Adrenal gland (tissue), 12 donors: ENCODE data around the gene CDH5. TPM values are rescaled to one million over a fixed set of nuclear protein-coding genes. Genes with fewer than 3 reads are reported as not detected.

Experiments used
- DNase-seq, 7 donors: peaks; one replicate each; pipeline ENCODE4 v3.0.0-alpha.2; 2019 to 2020
- H3K27ac ChIP-seq, 5 donors: fragments of 200-600 bp; sonication (generic) in 4 of 5; 1 replicate in 3 of 5; 2 replicates in 2 of 5; pipeline versions ENCODE4 v1.5.1 to v1.8.0; 2016 to 2020; ENCODE audit warnings: mild to moderate bottlenecking in 1 of 5
- H3K27me3 ChIP-seq: fragments of 200-600 bp; 2 replicates; pipeline ENCODE4 v1.8.0; 2021
- H3K36me3 ChIP-seq, 2 donors: fragments of 200-600 bp; replicated peaks in 1 of 2; 1 replicate in 1 of 2; 2 replicates in 1 of 2; pipeline versions ENCODE4 v1.5.1 to v1.8.0; 2018 to 2022
- H3K4me1 ChIP-seq, 2 donors: fragments of 200-600 bp; replicated peaks in 1 of 2; 1 replicate in 1 of 2; 2 replicates in 1 of 2; pipeline versions ENCODE4 v1.5.1 to v1.8.0; 2018 to 2021
- H3K4me3 ChIP-seq, 4 donors: fragments of 200-600 bp; sonication (generic) in 3 of 4; one replicate each; pipeline ENCODE4 v1.5.1; 2016 to 2018
- H3K9me3 ChIP-seq, 3 donors: fragments of 200-600 bp; sonication (generic) in 1 of 3; replicated peaks in 1 of 3; 1 replicate in 2 of 3; 2 replicates in 1 of 3; pipeline versions ENCODE4 v1.5.1 to v1.8.0; 2016 to 2021
- CTCF ChIP-seq, 6 experiments: fragments of 450-650 bp in 4 of 6; fragments of 200-600 bp in 2 of 6; sonication (generic) in 1 of 6; IDR thresholded peaks; 1 replicate in 5 of 6; 2 replicates in 1 of 6; pipeline versions ENCODE4 v1.5.1 to v1.8.0; 2016 to 2021; ENCODE audit warnings: antibody characterized with exemption in 6 of 6, mild to moderate bottlenecking in 2 of 6, moderate library complexity in 1 of 6
- POLR2A ChIP-seq, 2 donors: fragments of 450-650 bp; IDR thresholded peaks; one replicate each; pipeline ENCODE4 v1.6.1; 2017; ENCODE audit warnings: antibody characterized with exemption in 2 of 2, mild to moderate bottlenecking in 2 of 2, moderate library complexity in 1 of 2
- WGBS, 4 donors: extraction: QIAGEN DNeasy Blood & Tissue Kit in 2 of 4; methylation state at CpG; one replicate each; pipeline versions ENCODE4 v1.1.5 to v1.1.7; 2013 to 2017; 5-methylcytosine and 5-hydroxymethylcytosine counted together
- intact Hi-C, 2 donors: fragments of 100-400 bp; cut with DNase I; formaldehyde crosslinking; loops; one replicate each; pipeline versions ENCODE4 v1.14.1 to v1.15.0; 2022 to 2023
- polyA plus RNA-seq, 3 donors: library from polyadenylated mRNA; stranded (reverse); fragments of 200-250 nt in 2 of 3; fragments of 350-450 nt in 1 of 3; fragmentation: Illumina TruSeq in 1 of 3; extraction: RNeasy Lipid Tissue Mini Kit (QIAGEN cat#74804) in 1 of 3; gene quantifications; one replicate each; pipeline ENCODE4 v1.2.3, GENCODE V29; 2013 to 2014
- total RNA-seq, 9 donors: library from RNA; depleted of rRNA in 4 of 9; stranded (reverse); fragments of >200 nt in 4 of 9; fragments of 120-200 nt in 1 of 9; fragmentation: NEBNext Ultra II Directional in 1 of 9; extraction: Animal tissue kit (Norgen Biotek cat#: 25700) in 1 of 9; gene quantifications; one replicate each; pipeline versions ENCODE4 v1.1.0 to v1.2.4, GENCODE V29; 2013 to 2023
- donor health status: healthy with polysubstance abuse.
- donor health status: Bipolar disorder and iron deficiency.
- donor health status: DM: yes; HTN: yes; CAD: no.
- donor health status: DM: no; HTN: no; CAD: no.
- donor health status: DM: no; HTN: no; CAD: no.
- donor health status: DM: yes; HTN: yes; CAD: no.

Gene CDH5
- total and polyA plus RNA-seq, 12 donors, result 13.8 to 50.9 (median 28.4) TPM

GRCh38 chr16:66409156-66409555 lies 42.7 kb downstream of the CDH5 start:
- no peaks in the 10 kb centered on the region for H3K27me3 ChIP-seq
- H3K36me3 ChIP-seq, result no peaks in the 10 kb centered on the region
- no peaks in the 10 kb centered on the region for H3K9me3 ChIP-seq
- no peak overlapping the region for H3K4me3 ChIP-seq
- DNase-seq, result no peak
- H3K27ac ChIP-seq, result no peak overlapping the region
- WGBS, 4 donors, result 63 to 76% (median 76%) methylated on average over 5 of the region's 5 CpGs
- peaks cover 3 to 17% of the 10 kb centered on the region in 2 donors for H3K4me1 ChIP-seq
- TF ChIP-seq POLR2A (IDR thresholded peaks at IDR 0.05), result no peak
- no peak for TF ChIP-seq CTCF (IDR thresholded peaks at IDR 0.05)
- intact Hi-C loops, result loop anchor here (5.0 to 10.0 kb wide), 4 partner anchors 73 to 456 kb away; partner anchors contain the start of gene CMTM3 (in 2 of the 2)

GRCh38 chr16:66412182-66412581 lies 45.7 kb downstream of the CDH5 start:
- H3K36me3 ChIP-seq, result no peaks in the 10 kb centered on the region

GRCh38 chr16:66414891-66415290 lies 48.4 kb downstream of the CDH5 start:
- no peaks in the 10 kb centered on the region for H3K4me1 ChIP-seq
- DNase-seq, result no peak
- H3K27me3 ChIP-seq, result no peaks in the 10 kb centered on the region
- no peak overlapping the region for H3K27ac ChIP-seq
- WGBS, 4 donors, result 38 to 58% (median 46%) methylated on average over 1 of the region's 1 CpG
- TF ChIP-seq CTCF (IDR thresholded peaks at IDR 0.05) (no peak), POLR2A (IDR thresholded peaks at IDR 0.05) (no peak)
- intact Hi-C loops, result no loop called here
- H3K9me3 ChIP-seq, result no peaks in the 10 kb centered on the region
- no peak overlapping the region for H3K4me3 ChIP-seq
- H3K36me3 ChIP-seq, result no peaks in the 10 kb centered on the region

More at GRCh38 chr16:66412182-66412581, 45.7 kb downstream of the CDH5 start:
- DNase-seq, result no peak
- TF ChIP-seq CTCF (IDR thresholded peaks at IDR 0.05) (no peak), POLR2A (IDR thresholded peaks at IDR 0.05) (no peak)
- Histone ChIP-seq H3K9me3 (no peaks in the 10 kb centered on the region), H3K4me3 (no peak overlapping the region), H3K27me3 (no peaks in the 10 kb centered on the region), H3K4me1 (peaks cover 3 to 12% of the 10 kb centered on the region in 2 donors), H3K27ac (no peak overlapping the region)
- intact Hi-C loops, result no loop called here

- H3K9me3 ChIP-seq, result no peaks in the 10 kb centered on the region
- peak in 1 of 7 donors; percentile 2 for DNase-seq
- H3K4me3 ChIP-seq, result no peak overlapping the region
- H3K27me3 ChIP-seq, result no peaks in the 10 kb centered on the region
- H3K36me3 ChIP-seq, result no peaks in the 10 kb centered on the region
- TF ChIP-seq POLR2A (IDR thresholded peaks at IDR 0.05), result no peak
- no peak for TF ChIP-seq CTCF (IDR thresholded peaks at IDR 0.05)
- no peak overlapping the region for H3K27ac ChIP-seq
- intact Hi-C loops, result no loop called here
- 88 to 92% (median 89%) methylated on average over 1 of the region's 1 CpG for WGBS, 4 donors
- H3K4me1 ChIP-seq, result no peaks in the 10 kb centered on the region
These were observed 49.6 kb downstream of the CDH5 start for GRCh38 chr16:66416136-66416535.
